GM18498 (cell line): ENCODE data around the gene CYP2W1.
A peak's percentile ranks its signal among the peaks of the same experiment; 100 is the strongest.

Experiments
- ATAC-seq: cut with Tn5 transposase; IDR thresholded peaks from one replicate; pipeline ENCODE4 v1.9.1; 2021; ENCODE audit warnings: mild to moderate bottlenecking, moderate library complexity; ENCODE audit not compliant: unreplicated experiment

Gene CYP2W1

GRCh38 chr7:963236-964078 lies 19.5 kb upstream of the CYP2W1 start:
- ATAC-seq: no peak

GRCh38 chr7:964401-965231 lies 18.4 kb upstream of the CYP2W1 start:
- no peak for ATAC-seq

- no peak for ATAC-seq
These were observed 16.5 kb upstream of the CYP2W1 start for GRCh38 chr7:966291-967069.

DNA sequence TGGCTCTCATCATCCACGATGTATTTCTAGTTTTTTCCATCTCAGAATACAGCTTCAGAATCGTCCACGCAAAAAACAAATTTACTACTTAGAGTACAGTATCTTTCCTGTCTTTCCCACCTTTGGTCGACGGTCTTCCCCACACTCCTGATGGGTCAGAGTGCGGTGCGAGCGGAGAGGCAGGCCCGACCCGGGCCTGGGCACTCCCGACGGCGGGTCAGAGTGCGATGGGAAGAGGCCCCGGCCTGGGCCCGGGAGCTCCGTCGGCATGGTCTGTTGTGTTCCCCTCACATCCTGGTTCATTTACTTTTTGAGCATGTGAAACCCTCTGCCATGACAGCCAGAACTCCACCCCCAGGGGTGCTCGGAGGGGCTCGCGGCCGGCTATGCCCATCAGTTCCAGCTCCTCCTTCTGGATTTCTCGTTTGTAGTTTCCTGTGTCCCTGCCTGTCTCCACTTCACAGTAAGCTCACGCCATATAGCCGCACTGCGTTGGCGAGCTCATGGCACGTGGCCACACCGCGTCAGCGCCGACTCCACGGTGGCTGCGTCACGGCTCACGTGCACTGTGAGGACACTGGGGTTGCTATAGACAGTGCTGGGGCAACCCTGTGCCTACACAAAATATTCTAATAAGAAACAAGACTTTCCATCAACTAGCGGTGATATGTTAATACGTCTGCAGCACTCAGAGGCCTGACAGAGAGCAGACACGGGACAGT lies 15.5 kb upstream of the CYP2W1 start:
- no peak for ATAC-seq

GRCh38 chr7:968205-969105 lies 14.5 kb upstream of the CYP2W1 start:
- no peak for ATAC-seq

DNA sequence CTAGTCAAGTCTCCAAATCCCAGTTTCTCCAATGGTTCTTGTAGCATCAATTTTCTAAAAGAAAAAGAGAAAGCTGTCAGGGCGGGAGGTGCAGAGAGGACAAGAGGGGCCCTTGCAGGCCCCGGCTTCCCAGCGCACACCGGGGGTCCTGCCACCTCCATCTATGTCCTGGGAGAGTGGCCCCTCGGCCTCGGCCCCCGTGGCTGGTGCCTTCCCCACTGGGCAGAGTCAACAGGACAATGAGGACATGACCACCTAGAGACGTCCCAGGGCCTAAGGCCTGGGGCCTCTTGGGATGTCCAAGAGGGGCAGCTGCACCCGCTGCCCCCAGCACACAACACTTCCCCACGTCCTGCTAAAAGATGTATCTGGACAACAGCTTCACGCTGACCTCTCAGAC lies 13.6 kb upstream of the CYP2W1 start:
- ATAC-seq: no peak

GRCh38 chr7:970744-971143 lies 12.2 kb upstream of the CYP2W1 start:
- no peak for ATAC-seq

GRCh38 chr7:972110-972509 lies 10.9 kb upstream of the CYP2W1 start:
- no peak for ATAC-seq

DNA sequence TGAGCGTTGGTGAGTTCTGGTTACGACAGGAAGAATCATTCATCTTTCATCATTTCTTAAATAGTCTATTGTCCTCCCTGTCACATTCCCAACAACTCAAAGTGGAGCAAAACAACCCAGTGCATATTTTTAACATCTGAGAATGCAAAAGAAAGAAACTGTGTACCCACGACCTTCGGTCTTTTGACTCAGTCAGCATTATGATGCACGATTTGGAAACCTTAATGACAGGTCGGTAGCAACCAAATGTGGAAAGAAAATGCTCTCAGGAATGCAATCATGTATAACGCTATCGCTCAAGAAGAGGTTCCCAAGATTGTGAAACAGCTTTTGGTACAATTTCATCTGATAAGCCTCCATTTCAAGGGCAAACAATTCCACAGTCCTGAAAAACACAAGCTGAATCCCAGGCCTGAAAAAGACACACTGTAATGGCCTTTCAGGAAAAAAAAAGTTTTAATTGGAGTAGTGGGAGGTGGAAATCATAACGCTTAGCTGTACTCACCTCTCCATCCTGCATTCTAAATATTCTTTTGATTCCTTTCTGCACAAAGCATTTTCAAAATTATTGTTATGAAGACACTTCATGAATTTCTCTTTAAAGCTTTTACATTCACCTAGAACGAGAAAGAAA lies 10.2 kb upstream of the CYP2W1 start:
- ATAC-seq: no peak

- ATAC-seq: no peak
These were observed 9.7 kb upstream of the CYP2W1 start for GRCh38 chr7:973312-973711.

DNA sequence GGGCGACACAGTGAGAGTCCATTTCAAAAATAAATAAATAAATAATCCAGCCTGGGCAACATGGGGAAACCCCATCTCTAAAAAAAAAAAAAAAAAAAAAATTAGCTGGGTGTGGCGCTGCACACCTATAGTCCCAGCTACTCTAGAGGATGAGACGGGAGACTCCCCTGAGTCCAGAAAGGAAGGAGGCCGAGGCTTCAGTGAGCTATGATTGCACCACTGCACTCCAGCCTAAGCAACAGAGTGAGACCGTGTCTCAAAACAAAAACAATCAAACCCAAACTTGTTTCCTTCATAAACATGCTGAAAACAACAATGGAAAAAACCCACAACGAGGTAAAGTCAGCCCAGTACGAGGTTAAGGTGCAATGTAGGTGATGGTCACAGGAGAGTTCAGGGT lies 8.8 kb upstream of the CYP2W1 start:
- ATAC-seq: no peak

- peak; percentile 81 for ATAC-seq
These were observed 7.9 kb upstream of the CYP2W1 start, which contains the start of gene COX19 for GRCh38 chr7:974820-975681. Gene COX19, minus strand, starts transcription at chr7:975549. Its CDS starts 40 bp downstream, at chr7:975509.

DNA sequence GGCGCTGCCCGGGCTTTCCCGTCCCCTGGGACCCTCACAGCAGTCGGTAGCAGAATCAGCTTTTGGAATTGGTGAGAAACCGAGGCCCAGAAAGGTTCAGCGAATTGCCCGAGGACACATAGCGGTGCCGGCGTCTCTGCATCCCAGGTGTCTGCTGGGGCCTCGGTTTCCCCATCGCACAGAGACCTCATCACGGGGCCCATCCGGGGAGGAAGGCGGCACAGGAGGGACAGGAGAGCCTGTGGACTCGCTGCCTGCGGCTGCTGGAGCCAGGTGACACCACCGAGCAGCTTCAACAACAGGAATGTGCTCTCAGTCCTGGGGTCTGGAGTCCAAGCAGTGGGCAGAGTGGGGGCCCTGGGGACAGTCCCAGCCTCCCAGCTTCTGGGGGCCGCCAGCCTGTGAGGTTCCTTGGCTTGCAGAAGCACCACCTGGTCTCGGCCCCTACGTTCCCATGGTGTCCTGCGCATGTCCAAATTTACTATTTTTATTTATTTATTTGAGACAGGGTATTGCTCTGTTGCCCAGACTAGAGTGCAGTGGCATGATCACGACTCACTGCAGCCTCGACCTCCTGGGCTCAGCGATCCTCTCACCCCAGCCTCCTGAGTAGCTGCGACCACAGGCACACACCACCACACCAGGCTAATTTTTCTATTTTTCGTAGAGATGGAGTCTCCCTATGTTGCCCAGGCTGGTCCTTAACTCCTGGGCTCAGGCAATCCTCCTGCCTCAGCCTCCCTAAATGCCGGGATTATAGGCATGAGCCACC lies 7.1 kb upstream of the CYP2W1 start:
- ATAC-seq: no peak

GRCh38 chr7:976901-977325 lies 6.1 kb upstream of the CYP2W1 start:
- no peak for ATAC-seq

GRCh38 chr7:977326-978048 lies 5.5 kb upstream of the CYP2W1 start:
- ATAC-seq: no peak

DNA sequence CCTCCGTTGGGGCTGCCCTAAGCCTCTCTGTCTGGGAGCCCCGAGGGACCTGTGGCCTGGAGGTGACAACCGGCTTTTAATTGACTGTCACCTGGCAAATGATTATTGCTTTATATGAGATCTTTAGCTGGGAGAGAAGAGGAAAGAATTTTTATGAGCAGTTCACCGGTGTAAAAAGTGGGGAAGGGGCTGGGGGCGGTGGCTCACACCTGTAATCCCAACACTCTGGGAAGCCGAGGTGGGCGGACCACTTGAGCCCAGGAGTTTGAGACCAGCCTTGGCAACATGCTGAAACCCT lies 5.0 kb upstream of the CYP2W1 start:
- ATAC-seq: no peak
